Hepatocyte (in vitro differentiated cells): ENCODE measurements around the gene KAZALD1.

Source experiments
- CTCF ChIP-seq: fragments of 200-600 bp; sonication (generic); IDR thresholded peaks from 2 replicates; pipeline ENCODE4 v1.5.1; 2016; ENCODE audit warnings: antibody characterized with exemption, mild to moderate bottlenecking; ENCODE audit not compliant: poor library complexity
- EZH2 ChIP-seq: fragments of 200-600 bp; sonication (generic); IDR thresholded peaks from 2 replicates; pipeline ENCODE4 v1.6.1; 2016; ENCODE audit warnings: antibody characterized with exemption, mild to moderate bottlenecking, borderline replicate concordance
- EZH2phosphoT487 ChIP-seq: fragments of 200-600 bp; sonication (generic); IDR thresholded peaks from one replicate; pipeline ENCODE4 v1.6.1; 2018; ENCODE audit warnings: antibody characterized with exemption, mild to moderate bottlenecking, low read depth, moderate library complexity; ENCODE audit not compliant: unreplicated experiment, severe bottlenecking

DNA sequence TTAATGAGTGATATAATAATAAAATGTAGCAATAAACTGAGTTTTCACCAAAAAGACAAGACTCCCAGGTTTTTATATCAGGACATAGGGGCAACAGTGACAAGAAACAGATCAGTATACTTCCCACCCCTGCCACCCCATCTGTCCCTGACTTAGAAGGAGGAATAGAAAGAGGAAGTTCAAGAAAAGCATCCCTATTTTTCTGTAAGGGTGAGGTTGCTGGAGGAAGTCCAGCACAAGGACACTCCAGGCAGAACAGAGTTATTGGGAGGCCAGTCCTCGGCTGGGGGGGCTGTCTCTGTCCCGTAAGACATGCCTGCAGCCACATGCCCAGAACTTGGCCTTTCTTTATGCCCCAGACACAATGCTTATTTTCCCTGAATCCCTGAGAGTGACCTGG, 52.9 kb downstream of the KAZALD1 start:
- TF ChIP-seq CTCF, result no peak
- TF ChIP-seq EZH2, result no peak
- TF ChIP-seq EZH2phosphoT487, result no peak
